Cardiac septum (tissue), 1 donor: ENCODE data around the gene HTR7. TPM values are rescaled to one million over a fixed set of nuclear protein-coding genes. Genes with fewer than 3 reads are reported as not detected.
"Not testable (repeated sequence)": the region's sequence is repeated elsewhere in the genome, so short reads cannot be mapped to it uniquely, and the experiment has no call there.

Source experiments
- DNase-seq: peaks from one replicate; pipeline ENCODE4 v3.0.0-alpha.2; 2020; ENCODE audit warnings: low spot score
- intact Hi-C: fragments of 100-400 bp; cut with DNase I; formaldehyde crosslinking; loops from one replicate; pipeline ENCODE4 v1.14.0; 2022
- total RNA-seq: library from RNA; stranded (reverse); fragmentation: NEBNext Ultra II Directional; extraction: Animal tissue kit (Norgen Biotek cat#: 25700); gene quantifications from one replicate; pipeline ENCODE4 v1.2.1, GENCODE V29; 2021
- donor health status: DM: no; HTN: no; CAD: no.

HTR7 gene
- total RNA-seq, 1 donor from 2014 or later: 0.16 TPM

DNA sequence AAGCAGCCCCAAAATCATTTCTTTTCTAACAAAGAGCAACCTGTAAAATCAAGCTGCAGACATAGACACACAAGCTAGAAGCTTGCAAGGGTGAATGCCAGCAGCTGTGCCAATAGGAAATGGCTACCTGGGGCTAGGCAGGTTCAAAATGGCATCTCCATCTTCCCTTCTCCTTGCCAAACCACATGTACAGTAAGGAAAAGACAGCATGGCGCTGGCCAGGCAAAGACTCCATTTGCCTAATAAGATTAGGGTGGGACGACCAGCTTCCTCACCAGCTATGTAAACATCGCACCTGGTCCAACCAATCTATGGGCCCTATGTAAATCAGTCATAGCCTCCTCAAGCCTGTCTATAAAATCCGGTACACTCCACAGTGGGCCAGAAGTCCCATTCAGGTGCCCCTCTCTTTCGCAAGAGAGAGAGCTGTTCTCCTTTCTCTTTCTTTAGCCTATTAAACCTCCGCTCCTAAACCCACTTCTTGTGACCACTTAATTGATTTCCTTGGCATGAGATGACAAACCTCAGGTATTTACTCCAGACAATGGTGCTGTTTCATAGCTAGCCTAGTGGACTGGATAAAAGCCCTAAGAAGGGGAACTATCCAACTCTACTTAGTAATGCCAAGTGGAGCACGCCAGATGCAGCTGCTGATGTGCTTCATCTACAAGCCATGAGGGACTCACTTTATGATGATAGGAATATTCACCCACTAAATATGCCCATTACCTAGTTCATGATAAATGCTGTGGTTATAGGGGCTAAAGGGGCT lies 44.1 kb downstream of the HTR7 start:
- no peak for DNase-seq

DNA sequence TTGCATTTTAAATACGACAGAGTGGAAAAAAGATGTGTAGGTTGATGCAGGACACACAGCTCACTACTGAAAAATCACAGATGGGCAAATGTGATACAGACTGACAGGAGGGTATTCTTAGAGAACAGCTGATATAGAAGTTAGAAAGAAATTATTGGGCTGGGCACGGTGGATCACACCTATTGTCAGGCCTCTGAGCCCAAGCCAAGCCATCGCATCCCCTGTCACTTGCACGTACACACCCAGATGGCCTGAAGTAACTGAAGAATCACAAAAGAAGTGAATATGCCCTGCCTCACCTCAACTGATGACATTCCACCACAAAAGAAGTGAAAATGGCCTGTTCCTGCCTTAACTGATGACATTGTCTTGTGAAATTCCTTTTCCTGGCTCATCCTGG lies 50.7 kb downstream of the HTR7 start:
- intact Hi-C loops, DNase-seq: not testable (repeated sequence)

More for the DNA sequence above, 44.1 kb downstream of the HTR7 start:
- intact Hi-C loops: no loop called here

DNA sequence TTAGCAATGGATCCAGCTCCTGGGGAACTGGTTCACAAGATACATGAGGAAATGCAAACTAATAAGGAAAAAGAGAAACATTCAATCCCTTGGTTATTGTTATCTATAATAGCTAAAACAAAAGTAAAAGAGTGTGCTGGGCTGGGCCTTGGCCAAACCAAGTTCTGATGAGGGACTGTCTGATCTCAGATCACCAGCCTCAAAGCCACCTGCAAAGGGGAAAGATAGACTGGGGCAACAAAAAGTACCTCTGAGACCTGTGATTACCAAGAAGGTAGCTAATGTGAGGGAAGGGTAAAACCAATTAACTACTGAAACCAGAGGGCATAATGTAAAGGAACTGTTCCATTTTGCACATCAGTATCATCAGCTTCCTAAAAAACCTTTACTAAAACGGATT lies 51.2 kb downstream of the HTR7 start:
- intact Hi-C loops: no loop called here
- no peak for DNase-seq

DNA sequence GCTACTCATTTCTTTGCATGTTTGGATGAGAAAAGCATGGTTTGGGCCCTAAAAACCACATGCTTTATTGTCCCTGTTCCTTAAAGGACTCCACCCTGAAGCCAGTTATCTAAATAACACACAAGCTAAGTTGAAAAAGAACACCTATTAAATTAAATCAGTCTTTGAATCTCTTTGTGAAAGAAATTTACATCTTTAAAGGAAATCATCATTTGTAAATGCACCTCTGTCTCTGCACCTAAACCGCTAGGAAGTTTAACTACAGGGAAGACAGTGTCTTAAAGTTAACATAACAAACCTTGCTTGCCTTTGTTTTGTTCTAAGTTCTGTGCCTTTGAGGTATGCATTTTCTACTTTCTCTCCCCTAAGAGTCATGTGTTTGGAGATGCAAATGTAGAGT lies 52.6 kb downstream of the HTR7 start:
- intact Hi-C loops: no loop called here
- DNase-seq: no peak

DNA sequence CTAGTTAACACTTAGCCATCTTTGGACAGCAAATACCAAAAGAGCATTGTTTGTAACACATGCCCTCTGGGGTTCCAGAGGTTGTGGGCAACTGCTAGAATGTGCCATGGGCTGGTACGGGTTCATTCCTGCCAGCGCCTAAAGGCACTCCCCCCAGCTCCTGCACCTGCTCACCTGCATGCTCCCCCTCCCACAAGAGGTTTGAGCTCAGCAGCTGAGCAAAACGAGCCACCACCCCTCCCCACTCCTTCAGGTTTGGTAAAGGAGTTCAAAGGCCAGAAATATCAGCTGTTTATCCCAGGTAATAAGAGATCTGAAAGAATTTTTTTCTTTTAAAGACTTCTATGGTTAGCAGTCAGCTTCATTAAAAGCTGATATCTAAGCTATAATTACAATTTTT lies 53.5 kb downstream of the HTR7 start:
- intact Hi-C loops: no loop called here
- DNase-seq: no peak

DNA sequence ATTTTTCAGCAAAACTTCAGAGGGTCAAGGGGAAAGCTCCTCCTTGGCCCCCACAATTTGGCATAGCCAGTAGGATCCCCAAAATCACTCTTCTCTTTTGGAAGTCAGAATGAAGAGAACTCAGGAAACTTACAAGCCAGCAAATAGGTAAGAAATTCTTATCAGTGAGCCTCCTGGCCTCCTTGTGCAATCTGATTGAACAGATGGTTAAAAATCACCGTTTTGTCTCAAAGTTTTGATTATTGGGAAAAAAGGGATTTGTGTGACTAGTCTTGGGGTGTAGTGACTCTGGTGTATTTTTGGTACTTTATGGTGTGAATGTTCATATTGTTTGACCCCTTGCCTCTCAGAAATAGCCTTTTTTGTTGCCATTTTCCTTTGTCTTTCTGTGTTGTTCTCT lies 56.2 kb downstream of the HTR7 start:
- intact Hi-C loops: no loop called here
- DNase-seq: no peak

DNA sequence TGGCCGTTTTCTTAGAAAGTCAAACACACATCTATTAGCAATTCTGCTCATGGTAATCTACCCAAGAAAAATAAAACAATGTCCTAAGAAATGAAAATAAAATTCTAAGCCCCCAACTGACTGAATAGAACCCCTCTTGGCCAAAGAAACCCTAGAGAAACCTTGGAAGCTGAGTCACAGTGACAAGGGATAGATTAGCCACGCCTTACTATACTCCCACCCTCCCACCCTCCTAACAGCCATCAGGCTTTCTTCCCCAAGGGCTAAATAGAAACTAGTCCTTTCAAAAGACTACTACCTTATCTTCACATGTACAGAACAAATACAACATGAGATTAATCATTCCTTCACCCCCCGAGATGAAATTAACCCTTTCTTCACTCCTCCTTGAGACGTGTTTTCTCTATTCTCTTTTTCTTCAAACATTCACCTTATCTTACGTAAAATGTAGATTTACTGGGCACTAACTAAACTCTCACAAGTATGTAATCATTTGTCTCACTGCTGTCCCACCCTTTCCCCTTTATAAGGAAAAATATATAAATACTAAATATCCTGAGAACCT lies 57.5 kb downstream of the HTR7 start:
- no peak for DNase-seq
- intact Hi-C loops: no loop called here

DNA sequence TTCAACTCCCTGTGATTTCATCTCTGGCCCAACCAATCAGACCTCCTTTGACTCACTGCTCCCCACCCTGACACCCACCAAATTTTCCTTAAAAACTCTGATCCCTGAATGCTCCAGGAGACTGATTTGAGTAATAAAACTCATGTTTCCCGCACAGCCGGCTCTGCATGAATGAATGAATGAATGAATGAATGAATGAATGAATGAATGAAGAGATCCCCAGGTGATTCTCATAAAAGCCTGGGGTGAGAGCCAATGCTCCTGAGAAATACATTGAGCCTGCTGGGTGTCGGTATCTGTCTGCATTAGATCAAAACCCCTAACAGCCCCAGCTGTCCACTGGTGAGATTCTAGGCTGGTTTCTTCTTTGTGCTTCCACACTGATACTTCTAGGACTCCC lies 58.7 kb downstream of the HTR7 start:
- no peak for DNase-seq
- intact Hi-C loops: no loop called here

DNA sequence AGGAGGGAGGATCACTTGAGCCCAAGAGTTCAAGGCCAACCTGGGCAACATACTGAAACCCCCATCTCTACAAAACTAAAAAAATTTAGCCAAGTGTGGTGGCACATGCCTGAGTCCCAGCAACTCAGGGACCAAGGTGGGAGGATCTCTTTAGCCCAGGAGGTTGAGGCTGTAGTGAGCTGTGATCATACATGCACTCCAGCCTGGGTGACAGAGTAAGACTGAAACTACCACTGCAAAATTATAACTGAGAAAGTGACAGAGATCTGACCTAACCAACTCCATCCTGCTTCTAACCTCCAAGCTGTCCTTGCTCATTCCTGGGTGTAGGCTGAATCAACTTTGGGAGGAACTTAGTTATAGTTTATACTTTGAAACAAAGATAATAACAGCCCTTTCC lies 59.4 kb downstream of the HTR7 start:
- DNase-seq: no peak
- intact Hi-C loops: no loop called here

DNA sequence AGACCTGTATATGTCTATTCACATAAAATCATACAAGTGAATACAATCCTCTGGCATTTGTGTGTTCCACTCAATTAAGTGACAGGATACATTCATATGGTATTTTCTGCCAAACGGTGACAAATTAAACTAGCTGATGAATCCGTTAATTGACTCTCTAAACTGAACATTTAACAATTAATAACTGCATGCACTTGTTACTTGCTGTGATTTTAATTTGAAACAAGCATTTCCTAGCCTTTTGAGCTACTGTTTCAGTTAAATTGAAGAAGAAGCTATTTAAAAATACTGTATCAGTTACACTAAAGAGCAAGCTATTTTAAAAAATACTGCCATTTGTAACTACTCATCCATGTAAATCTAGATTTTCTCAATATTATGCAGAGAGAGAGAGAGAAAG lies 67.4 kb downstream of the HTR7 start:
- DNase-seq: no peak
- intact Hi-C loops: no loop called here

DNA sequence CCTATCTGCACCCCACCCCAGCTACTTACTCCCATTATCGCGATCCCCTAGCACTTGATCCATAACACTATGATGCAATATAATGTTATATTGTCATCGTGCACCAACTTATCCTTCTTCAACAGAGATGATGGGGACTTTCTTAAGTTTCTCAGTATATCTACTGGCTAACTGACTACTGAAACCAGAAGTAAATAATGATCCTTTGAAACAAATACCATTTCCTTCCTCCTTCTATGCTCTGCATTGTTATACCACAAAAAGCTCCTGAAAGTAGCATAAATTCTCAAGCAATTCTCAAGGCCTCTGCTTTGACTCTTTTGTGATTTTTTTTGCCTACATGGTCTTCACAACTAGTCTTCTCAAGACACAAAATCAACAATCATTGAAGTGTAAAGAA lies 68.9 kb downstream of the HTR7 start:
- intact Hi-C loops: loop anchor here (5.0 kb wide), 1 partner anchor 997 kb away; no protein-coding TSS in a partner anchor
- no peak for DNase-seq

DNA sequence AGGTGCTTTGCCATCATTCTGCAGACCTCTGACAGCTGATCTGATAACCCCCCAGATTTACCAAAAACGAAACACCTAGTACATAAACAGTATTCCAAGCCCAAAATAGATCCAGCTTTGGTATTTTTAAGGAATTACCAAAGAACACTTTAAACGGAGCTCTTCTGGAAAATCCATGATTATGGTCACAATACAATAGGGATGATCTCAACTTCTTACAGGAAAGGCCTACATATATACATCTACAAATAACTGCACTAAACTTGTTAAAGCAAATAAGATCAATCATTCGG lies 69.7 kb downstream of the HTR7 start:
- no peak for DNase-seq
- intact Hi-C loops: loop anchor here (5.0 kb wide), 1 partner anchor 996 kb away; no protein-coding TSS in a partner anchor

DNA sequence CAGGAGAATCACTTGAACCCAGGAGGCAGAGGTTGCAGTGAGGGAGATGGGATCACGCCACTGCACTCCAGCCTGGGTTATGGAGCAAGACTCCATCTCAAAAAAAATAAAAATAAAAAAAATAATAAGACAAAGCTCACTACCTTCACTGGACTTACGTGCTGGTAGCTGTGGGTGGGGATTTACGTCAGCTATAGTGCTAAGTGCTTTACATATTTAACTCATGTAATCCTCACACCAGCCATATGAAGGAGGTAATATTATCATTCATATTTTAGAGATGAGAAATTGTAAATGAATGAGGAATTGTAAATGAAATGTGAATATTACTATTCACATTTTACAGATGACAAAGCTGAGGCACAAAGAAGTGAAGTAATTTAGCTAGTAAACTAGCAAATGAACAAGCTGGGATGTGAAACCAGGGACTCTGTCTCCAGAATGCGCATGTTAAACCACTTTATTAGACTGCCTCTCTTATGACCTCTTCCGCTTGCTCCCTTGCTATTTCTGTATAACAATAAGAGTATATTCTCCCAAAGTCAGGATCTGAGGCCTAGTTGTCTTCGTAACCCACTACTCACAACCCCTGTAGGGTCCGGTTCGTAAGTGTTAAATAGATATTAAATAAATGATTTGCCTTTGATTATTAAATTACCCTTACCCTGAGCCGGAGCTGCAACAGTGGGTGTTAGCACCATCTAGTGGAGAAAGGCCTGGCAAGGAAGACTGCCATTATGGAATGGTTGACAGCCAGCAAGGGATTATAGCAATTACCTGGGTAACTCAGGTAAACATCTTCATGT lies 70.2 kb downstream of the HTR7 start:
- no peak for DNase-seq
- intact Hi-C loops: loop anchor here (5.0 kb wide), 1 partner anchor 995 kb away; no protein-coding TSS in a partner anchor

DNA sequence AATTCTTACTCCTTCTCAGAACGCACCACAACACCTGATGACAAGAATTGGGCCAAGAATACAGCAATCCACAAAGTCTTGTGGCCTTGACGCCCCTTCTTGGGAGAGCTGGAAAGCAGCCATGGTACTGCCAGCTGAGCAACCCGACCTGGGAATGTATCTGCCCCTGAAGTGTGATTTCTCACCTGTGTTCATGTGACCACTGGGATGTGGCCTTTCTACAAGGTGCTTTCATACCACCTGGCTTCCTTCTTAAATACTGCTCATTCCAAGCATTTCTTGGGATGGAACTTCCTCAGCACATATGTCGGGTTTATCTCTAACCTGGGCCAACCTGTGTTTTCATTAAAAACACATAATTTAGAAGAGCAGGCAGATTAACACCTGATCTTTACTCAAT lies 72.1 kb downstream of the HTR7 start:
- intact Hi-C loops: loop anchor here (5.0 kb wide), 1 partner anchor 993 kb away; no protein-coding TSS in a partner anchor
- no peak for DNase-seq

DNA sequence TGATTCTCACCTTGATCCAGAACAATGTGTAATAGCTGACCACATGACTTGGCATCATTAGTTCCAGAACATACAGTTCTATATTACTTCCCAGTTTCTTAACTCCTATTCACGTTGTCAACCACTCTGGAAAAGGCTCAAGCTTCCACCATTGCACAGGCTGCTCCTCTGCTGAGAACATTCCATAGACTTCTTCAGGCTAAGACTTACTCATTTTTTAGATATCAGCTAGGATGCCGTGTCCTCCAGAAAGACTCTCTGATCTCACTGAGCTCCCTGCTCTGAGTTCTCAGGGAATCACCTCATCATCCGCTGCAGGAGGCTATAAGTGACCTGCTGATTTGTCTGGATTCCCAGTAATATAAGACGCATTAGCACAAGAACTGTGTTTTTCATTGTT lies 73.1 kb downstream of the HTR7 start:
- intact Hi-C loops: loop anchor here (5.0 kb wide), 1 partner anchor 992 kb away; no protein-coding TSS in a partner anchor
- DNase-seq: no peak

DNA sequence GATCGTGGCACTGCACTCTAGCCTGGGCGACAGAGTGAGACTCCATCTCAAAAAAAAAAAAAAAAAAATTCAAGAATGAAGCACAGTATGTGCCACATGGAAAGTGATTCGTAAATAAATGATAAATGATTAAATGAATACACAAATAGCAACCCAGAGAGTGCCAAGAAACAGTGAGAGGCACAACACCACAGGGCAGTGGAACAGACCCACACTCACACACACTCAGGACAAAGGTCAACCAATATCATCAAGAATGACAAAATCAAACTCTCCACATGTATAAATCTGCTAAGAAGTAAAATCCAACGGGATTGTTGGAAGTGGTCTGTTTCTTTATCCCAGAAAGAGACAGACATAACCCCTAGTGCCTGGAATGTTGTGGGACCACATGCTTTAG lies 77.4 kb downstream of the HTR7 start:
- intact Hi-C loops: no loop called here

DNA sequence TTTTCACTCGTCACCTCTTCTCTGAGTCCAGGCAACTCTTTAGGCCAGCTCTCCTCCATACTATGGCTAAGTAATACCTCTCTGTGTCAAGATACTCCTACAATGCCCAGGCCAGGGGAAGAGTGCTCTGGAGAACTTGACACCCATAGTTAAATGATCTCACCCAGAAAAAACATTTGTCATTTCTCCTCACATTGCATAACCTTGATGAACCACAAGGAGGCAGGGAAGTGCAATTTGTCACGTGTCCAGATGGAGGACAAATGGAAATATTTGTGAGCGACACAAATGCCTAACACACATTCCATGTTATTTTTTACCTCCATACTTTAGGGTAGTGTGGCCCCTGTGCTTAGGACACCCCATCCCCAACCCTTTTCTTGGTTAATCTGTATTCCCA lies 78.3 kb downstream of the HTR7 start:
- intact Hi-C loops: no loop called here
- no peak for DNase-seq

More for the DNA sequence above, 77.4 kb downstream of the HTR7 start:
- DNase-seq: no peak

DNA sequence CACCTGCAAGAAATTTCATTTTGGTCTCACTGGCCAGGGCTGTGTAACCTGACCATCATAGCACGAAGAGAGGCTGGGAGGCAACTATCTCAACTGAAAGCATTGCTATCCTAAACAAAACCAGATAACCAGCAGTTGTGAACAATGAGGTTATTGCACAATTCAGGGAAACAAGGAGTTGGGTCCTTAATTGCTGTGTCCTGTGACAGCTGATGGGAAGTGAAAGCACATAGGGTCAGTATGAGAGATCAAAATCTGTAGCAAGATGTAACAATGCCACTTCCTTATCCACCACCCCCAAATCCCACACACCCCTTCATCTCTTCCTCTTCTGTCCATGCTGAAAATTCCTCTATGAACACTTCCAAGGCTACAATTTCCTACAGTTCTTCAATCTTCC lies 80.2 kb downstream of the HTR7 start:
- intact Hi-C loops: no loop called here
- no peak for DNase-seq

DNA sequence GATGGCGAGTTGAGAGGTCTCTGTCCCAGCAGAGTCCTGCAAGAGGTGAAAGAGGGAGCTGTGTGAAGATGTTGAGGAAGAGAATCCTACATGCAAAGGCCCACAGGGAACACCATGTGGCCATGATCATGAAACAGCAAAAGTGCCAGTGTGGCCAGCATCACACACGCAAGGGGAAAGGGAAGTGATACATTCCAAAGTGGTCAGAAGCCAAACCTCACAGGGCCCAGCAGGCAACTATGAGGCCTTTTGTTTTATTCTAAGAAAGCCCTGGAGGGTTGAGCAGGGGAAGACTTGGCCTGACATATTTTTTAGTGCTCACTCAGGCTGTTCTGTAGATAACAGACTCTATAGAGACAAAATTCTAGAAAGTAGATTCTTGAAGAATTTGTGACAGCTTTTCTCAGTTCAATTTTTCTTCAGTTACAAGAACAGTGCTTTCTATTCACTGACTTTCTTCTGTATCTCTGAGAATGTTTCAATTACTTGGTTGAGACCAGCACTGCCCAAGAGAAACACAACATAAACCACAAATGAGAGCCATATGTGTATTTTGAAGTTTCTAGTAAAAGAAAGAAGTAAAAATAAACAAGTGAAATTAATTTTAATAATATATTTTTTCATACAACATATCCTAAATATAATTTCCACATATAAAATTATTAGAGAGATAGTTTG lies 82.3 kb downstream of the HTR7 start:
- intact Hi-C loops: no loop called here
- DNase-seq: no peak
